Prostate gland (tissue), 2 donors: ENCODE results near the gene KRT7. TPM values are rescaled to one million over a fixed set of nuclear protein-coding genes. Genes with fewer than 3 reads are reported as not detected.

Experiments
- DNase-seq: peaks from one replicate; pipeline ENCODE4 v3.0.0-alpha.2; 2019; ENCODE audit warnings: low spot score
- H3K27ac ChIP-seq, 2 donors: fragments of 200-600 bp; sonication (generic); 2 replicates each; pipeline ENCODE4 v1.5.1; 2017 to 2019
- H3K27me3 ChIP-seq: fragments of 200-600 bp; sonication (generic); replicated peaks from 2 replicates; pipeline ENCODE4 v1.5.1; 2019; ENCODE audit not compliant: insufficient read depth
- H3K36me3 ChIP-seq, 2 donors: fragments of 200-600 bp; sonication (generic); 1 replicate in 1 of 2; 2 replicates in 1 of 2; pipeline versions ENCODE4 v1.5.1 to v1.8.1; 2017 to 2019
- H3K4me1 ChIP-seq: fragments of 200-600 bp; sonication (generic); replicated peaks from 2 replicates; pipeline ENCODE4 v1.5.1; 2019
- H3K4me3 ChIP-seq, 2 donors: fragments of 200-600 bp; sonication (generic); 2 replicates each; pipeline ENCODE4 v1.5.1; 2017 to 2019
- H3K9me3 ChIP-seq: fragments of 200-600 bp; sonication (generic); 2 replicates; pipeline ENCODE4 v1.5.1; 2017
- POLR2A ChIP-seq: fragments of 450-650 bp; IDR thresholded peaks from one replicate; pipeline ENCODE4 v1.6.1; 2016; ENCODE audit warnings: antibody characterized with exemption, mild to moderate bottlenecking
- POLR2AphosphoS5 ChIP-seq: sonication (generic); formaldehyde crosslinking; IDR thresholded peaks from one replicate; pipeline ENCODE4 v1.6.1; 2017; ENCODE audit warnings: antibody characterized with exemption
- WGBS: methylation state at CpG from one replicate; pipeline ENCODE4 v1.1.5; 2018; 5-methylcytosine and 5-hydroxymethylcytosine counted together
- intact Hi-C: fragments of 100-400 bp; cut with DNase I; formaldehyde crosslinking; loops from one replicate; pipeline ENCODE4 v1.14.2; 2022
- total RNA-seq, 2 donors: library from RNA; depleted of rRNA; stranded (reverse); fragments of >200 nt; gene quantifications; one replicate each; pipeline ENCODE4 v1.1.0, GENCODE V29; 2016
- TF ChIP-seq, protein P1 (sequence below), 4 experiments: fragments of 200-600 bp in 2 of 4; fragments of 450-650 bp in 2 of 4; sonication (generic) in 2 of 4; IDR thresholded peaks; 1 replicate in 3 of 4; 2 replicates in 1 of 4; pipeline ENCODE4 v1.5.1; 2016 to 2019; ENCODE audit warnings: antibody characterized with exemption in 4 of 4, mild to moderate bottlenecking in 2 of 4, moderate library complexity in 2 of 4

KRT7 gene
- total RNA-seq, 2 donors from 2014 or later = 53.1 to 151 TPM

- no peak overlapping the region for H3K27ac ChIP-seq
- DNase-seq = no peak
- WGBS = 83% methylated on average over 8 of the region's 8 CpGs
Observed at GRCh38 chr12:52186118-52186840, 46.8 kb upstream of the KRT7 start.

DNA sequence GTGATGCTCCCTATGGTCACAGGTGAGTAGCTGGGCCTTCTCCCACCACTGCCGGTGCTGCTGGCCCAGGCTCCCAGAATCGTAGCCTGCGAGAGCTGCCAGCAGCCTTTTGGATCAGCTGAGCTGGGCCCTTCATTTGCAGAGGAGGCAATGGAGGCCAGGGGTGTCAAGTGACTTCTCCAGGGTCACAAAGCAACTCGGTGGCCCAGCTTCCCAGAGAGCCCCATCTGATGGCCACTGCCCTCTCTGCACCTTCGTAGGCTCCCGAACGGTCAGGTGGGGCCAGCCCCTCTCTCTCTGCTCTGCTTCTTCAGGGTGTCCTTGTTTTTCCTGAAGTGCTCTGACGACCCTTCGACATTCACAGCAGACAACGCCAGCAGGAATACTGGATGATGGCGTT lies 45.8 kb upstream of the KRT7 start:
- H3K4me1 ChIP-seq = no peaks in the 10 kb centered on the region

More at GRCh38 chr12:52186118-52186840, 46.8 kb upstream of the KRT7 start:
- no peaks in the 10 kb centered on the region for H3K4me1 ChIP-seq
- H3K4me3 ChIP-seq = no peak overlapping the region
- no peak for TF ChIP-seq POLR2AphosphoS5
- H3K36me3 ChIP-seq = no peaks in the 10 kb centered on the region
- H3K27me3 ChIP-seq = peaks cover 2% of the 10 kb centered on the region
- no peaks in the 10 kb centered on the region for H3K9me3 ChIP-seq
- intact Hi-C loops = no loop called here

DNA sequence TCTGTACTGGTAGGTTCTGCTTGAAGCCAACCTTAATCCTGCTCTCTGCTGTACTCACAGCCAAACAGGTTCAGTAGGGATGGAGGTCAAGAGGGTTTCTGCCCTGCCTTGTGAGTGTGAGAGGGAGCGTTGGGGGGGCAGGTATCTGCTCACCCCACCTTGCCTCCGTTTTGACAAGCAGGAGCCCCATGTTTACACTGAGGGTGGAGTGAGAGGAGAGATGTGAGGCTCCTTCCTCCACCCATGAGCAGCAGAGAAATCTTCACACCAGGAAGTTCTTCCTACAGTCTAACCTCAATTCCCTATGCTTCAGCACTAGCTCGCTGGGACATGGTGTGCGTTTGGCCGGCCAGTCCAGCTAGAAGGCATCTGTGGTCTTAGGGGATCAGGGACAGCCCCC lies 45.4 kb upstream of the KRT7 start:
- Histone ChIP-seq H3K4me3 (no peak overlapping the region), H3K36me3 (no peaks in the 10 kb centered on the region), H3K27me3 (peaks cover 2% of the 10 kb centered on the region), H3K9me3 (no peaks in the 10 kb centered on the region), H3K4me1 (no peaks in the 10 kb centered on the region), H3K27ac (no peak overlapping the region)
- intact Hi-C loops = no loop called here
- DNase-seq = no peak
- TF ChIP-seq POLR2A (no peak), POLR2AphosphoS5 (no peak)
- TF ChIP-seq, protein P1, sequence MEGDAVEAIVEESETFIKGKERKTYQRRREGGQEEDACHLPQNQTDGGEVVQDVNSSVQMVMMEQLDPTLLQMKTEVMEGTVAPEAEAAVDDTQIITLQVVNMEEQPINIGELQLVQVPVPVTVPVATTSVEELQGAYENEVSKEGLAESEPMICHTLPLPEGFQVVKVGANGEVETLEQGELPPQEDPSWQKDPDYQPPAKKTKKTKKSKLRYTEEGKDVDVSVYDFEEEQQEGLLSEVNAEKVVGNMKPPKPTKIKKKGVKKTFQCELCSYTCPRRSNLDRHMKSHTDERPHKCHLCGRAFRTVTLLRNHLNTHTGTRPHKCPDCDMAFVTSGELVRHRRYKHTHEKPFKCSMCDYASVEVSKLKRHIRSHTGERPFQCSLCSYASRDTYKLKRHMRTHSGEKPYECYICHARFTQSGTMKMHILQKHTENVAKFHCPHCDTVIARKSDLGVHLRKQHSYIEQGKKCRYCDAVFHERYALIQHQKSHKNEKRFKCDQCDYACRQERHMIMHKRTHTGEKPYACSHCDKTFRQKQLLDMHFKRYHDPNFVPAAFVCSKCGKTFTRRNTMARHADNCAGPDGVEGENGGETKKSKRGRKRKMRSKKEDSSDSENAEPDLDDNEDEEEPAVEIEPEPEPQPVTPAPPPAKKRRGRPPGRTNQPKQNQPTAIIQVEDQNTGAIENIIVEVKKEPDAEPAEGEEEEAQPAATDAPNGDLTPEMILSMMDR (IDR thresholded peaks at IDR 0.05) = no peak
- WGBS = 88% methylated on average over 5 of the region's 5 CpGs

More for the DNA sequence above, 45.8 kb upstream of the KRT7 start:
- 87% methylated on average over 11 of the region's 11 CpGs for WGBS
- Histone ChIP-seq H3K27ac (no peak overlapping the region), H3K9me3 (no peaks in the 10 kb centered on the region), H3K4me3 (no peak overlapping the region), H3K27me3 (peaks cover 2% of the 10 kb centered on the region), H3K36me3 (no peaks in the 10 kb centered on the region)
- DNase-seq = no peak
- TF ChIP-seq POLR2AphosphoS5 = no peak
- TF ChIP-seq, protein P1 (IDR thresholded peaks at IDR 0.05) = no peak
- no peak for TF ChIP-seq POLR2A
- intact Hi-C loops = no loop called here

DNA sequence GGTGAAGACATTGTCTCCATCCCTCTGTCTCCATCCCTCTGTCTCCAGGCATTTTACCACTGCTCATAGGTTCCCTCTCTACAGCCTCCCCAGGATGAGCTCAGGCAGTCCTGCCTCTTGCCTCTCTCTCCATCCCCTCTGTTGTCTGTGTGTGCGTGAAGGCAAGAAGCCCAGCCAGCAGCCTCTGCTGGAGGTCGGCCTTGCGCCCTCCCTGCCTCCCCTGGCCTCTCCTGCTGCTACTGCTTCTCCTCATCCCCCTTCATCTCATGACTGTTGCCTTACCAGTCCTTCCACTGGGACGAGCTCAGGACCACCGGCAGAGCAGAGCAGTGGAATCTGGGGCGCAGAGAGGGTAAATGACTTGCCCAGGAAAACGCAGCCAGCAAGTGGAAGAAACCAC lies 44.4 kb upstream of the KRT7 start:
- Histone ChIP-seq H3K27ac (no peak overlapping the region), H3K4me3 (no peak overlapping the region), H3K36me3 (no peaks in the 10 kb centered on the region), H3K4me1 (no peaks in the 10 kb centered on the region), H3K9me3 (no peaks in the 10 kb centered on the region), H3K27me3 (peaks cover 2% of the 10 kb centered on the region)
- intact Hi-C loops = no loop called here
- 92% methylated on average over 7 of the region's 7 CpGs for WGBS
- no peak for DNase-seq
- TF ChIP-seq, protein P1 (IDR thresholded peaks at IDR 0.05) = no peak
- TF ChIP-seq POLR2AphosphoS5 = no peak
- TF ChIP-seq POLR2A = no peak

DNA sequence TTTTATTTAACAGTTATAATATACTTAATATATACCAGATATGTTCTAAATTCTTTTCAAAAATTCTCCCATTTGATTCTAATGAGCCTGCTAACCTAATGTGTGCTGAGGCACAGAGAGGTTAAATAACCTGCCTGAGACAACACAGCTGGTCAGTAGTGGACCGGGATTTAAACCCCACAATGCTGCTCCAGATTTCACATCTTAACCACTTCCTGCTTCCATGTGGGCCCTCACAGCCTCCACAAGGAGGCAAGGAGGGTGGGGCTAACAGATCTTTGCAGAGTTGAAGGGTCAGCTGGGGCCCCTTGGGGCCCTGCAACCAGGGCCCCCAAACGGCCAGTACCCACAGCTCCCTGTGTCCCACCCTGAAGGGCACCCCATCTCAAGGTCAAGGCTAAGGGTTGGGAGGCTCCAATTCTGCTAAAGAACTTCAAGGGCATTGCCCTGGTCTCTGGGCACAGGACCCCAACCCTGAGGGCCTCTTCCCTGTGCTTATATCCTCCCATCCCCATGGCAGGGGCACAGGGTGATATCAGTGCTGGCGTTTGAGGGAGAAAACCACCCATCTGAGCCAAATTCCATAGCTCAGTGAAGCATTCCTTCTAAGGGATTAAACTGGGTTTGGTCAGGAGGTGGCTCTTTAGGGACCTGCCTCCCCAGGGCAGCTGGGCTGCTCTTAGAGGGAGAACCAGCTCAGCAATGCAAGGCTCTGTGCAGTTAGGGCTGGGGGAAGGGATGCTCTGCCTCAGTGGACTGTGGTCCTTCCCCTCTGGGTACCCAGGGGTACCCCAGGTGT lies 43.5 kb upstream of the KRT7 start:
- Histone ChIP-seq H3K36me3 (no peaks in the 10 kb centered on the region), H3K27ac (no peak overlapping the region), H3K4me1 (no peaks in the 10 kb centered on the region), H3K9me3 (no peaks in the 10 kb centered on the region), H3K4me3 (no peak overlapping the region), H3K27me3 (peaks cover 2% of the 10 kb centered on the region)
- no peak for DNase-seq
- 62% methylated on average over 3 of the region's 3 CpGs for WGBS
- TF ChIP-seq POLR2A (no peak), POLR2AphosphoS5 (no peak)
- TF ChIP-seq, protein P1 (IDR thresholded peaks at IDR 0.05) = no peak
- intact Hi-C loops = no loop called here
